ENCODE data around the gene PARD3. TPM values are rescaled to one million over a fixed set of nuclear protein-coding genes. Genes with fewer than 3 reads are reported as not detected.

Gene PARD3
- total and polyA plus RNA-seq, 10 of the 15 experiments (the other 5 are each of a cell fraction or from before 2014, with no cell fraction given), result 2.6 to 43.1 (median 13.9) TPM

- 0% methylated on average over 2 of the region's 2 CpGs for WGBS (ENCODE audit: insufficient coverage, insufficient replicate concordance, low lambda C conversion rate, missing lambda C conversion rate)
- in situ Hi-C loops (cut with MboI) (no loop called here), intact Hi-C loops (cut with micrococcal nuclease; ENCODE audit: unreplicated experiment) (no loop called here)
- RAD21 ChIA-PET (ENCODE audit: unreplicated experiment), result interaction anchor here (0.8 to 3.6 kb wide), 4 partner anchors 12 to 170 kb away, joined by 3 to 24 read pairs (median 4); no protein-coding TSS in a partner anchor
- no peaks in the 10 kb centered on the region for H3K36me3 ChIP-seq (ENCODE audit: control insufficient read depth in 2 of 2, insufficient read depth in 2 of 2, low read length in 1 of 2)
- ATAC-seq (no peak), DNase-seq (ENCODE audit: low read depth, low spot score) (no peak), FAIRE-seq (no peak)
- H3K27ac ChIP-seq (ENCODE audit: control insufficient read depth, insufficient read depth), result no peak overlapping the region
- CTCF ChIA-PET, result interaction anchor here (1.0 to 3.9 kb wide), 8 partner anchors 8 to 158 kb away, joined by 3 to 36 read pairs (median 4); no protein-coding TSS in a partner anchor
- H3K4me2 ChIP-seq (ENCODE audit: control insufficient read depth, insufficient read depth), result no peak overlapping the region
- POLR2A ChIA-PET, result no interaction called here
- no peaks in the 10 kb centered on the region for H3K79me2 ChIP-seq (ENCODE audit: control insufficient read depth, insufficient read depth, low read length)
- SMC1A ChIA-PET (ENCODE audit: uncharacterized antibody, unreplicated experiment), result interaction anchor here (1.4 to 3.3 kb wide), 4 partner anchors 14 to 101 kb away, joined by 4 to 27 read pairs (median 6); no protein-coding TSS in a partner anchor
- H4K20me1 ChIP-seq (ENCODE audit: control insufficient read depth, insufficient read depth), result no peaks in the 10 kb centered on the region
- no peak overlapping the region for H2AFZ ChIP-seq (ENCODE audit: control insufficient read depth, low read depth, low read length)
- H3K9me3 ChIP-seq (replicated peaks; ENCODE audit: control insufficient read depth, insufficient read depth, low read length), result no peaks in the 10 kb centered on the region
- no peak overlapping the region for H3K9ac ChIP-seq (ENCODE audit: control insufficient read depth, insufficient read depth, low read length)
- TF ChIP-seq MTA2 (IDR thresholded peaks at IDR 0.05; ENCODE audit: low read depth), result no peak
- no peak for TF ChIP-seq CHD4 (IDR thresholded peaks at IDR 0.05)
- TF ChIP-seq, protein P1, sequence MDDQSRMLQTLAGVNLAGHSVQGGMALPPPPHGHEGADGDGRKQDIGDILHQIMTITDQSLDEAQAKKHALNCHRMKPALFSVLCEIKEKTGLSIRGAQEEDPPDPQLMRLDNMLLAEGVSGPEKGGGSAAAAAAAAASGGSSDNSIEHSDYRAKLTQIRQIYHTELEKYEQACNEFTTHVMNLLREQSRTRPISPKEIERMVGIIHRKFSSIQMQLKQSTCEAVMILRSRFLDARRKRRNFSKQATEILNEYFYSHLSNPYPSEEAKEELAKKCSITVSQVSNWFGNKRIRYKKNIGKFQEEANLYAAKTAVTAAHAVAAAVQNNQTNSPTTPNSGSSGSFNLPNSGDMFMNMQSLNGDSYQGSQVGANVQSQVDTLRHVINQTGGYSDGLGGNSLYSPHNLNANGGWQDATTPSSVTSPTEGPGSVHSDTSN (IDR thresholded peaks at IDR 0.05; ENCODE audit: insufficient replicate concordance, low read depth, low read length), result no peak
- TF ChIP-seq SRF (IDR thresholded peaks at IDR 0.05; ENCODE audit: low read depth in 2 of 2, low read length in 2 of 2), result no peak
- no peak for TF ChIP-seq RB1 (IDR thresholded peaks at IDR 0.05; ENCODE audit: borderline replicate concordance)
- TF ChIP-seq IRF4 (IDR thresholded peaks at IDR 0.05; ENCODE audit: low read depth, low read length), result no peak
- TF ChIP-seq HDAC6 (IDR thresholded peaks at IDR 0.05; ENCODE audit: unreplicated experiment), result no peak
- no peak for TF ChIP-seq BHLHE40 (IDR thresholded peaks at IDR 0.05; ENCODE audit: borderline replicate concordance in 1 of 2, low read depth in 2 of 2, low read length in 1 of 2)
- no peak for TF ChIP-seq SUZ12 (IDR thresholded peaks at IDR 0.05; ENCODE audit: unreplicated experiment)
- TF ChIP-seq ZBTB40 (IDR thresholded peaks at IDR 0.05; ENCODE audit: borderline replicate concordance), result no peak
- TF ChIP-seq DPF2 (IDR thresholded peaks at IDR 0.05), result no peak
- TF ChIP-seq ZZZ3 (IDR thresholded peaks at IDR 0.05; ENCODE audit: control insufficient read depth, insufficient read length, low read depth), result no peak
- no peak for TF ChIP-seq KAT2A (conservative IDR thresholded peaks at IDR 0.05; ENCODE audit: control insufficient read depth, low read depth, low read length)
- TF ChIP-seq RAD21 (IDR thresholded peaks at IDR 0.05; ENCODE audit: insufficient read depth, low read depth, low read length), result no peak
- no peak overlapping the region for H3K4me3 ChIP-seq
- no peaks in the 10 kb centered on the region for H3K4me1 ChIP-seq (ENCODE audit: control insufficient read depth, insufficient read depth, low read length)
- H3K27me3 ChIP-seq (replicated peaks in 1 of 2; ENCODE audit: control insufficient read depth in 2 of 2, insufficient read depth in 2 of 2, low read length in 1 of 2), result no peaks in the 10 kb centered on the region; a peak in 1 of 4 replicates
- BruUV-seq (replicated peaks), result no TSS peak
Measured at GRCh38 chr10:34825414-34825813, 10.3 kb upstream of the PARD3 start.

Data from GM12878 (cell line).